Thymus (tissue), 11 donors: Measurements from ENCODE around the gene PARP3. TPM values are rescaled to one million over a fixed set of nuclear protein-coding genes. Genes with fewer than 3 reads are reported as not detected.

Experiments used
- DNase-seq, 9 donors: peaks; one replicate each; pipeline ENCODE4 v3.0.0-alpha.2; 2013; ENCODE audit warnings: low spot score in 9 of 9, low read depth in 6 of 9, missing footprints in 1 of 9
- H3K27ac ChIP-seq, 2 donors: one replicate each; pipeline ENCODE4 v1.5.1; 2013; ENCODE audit warnings: control low read depth in 1 of 2, low read depth in 1 of 2, low read length in 1 of 2, mild to moderate bottlenecking in 1 of 2, moderate library complexity in 1 of 2
- H3K27me3 ChIP-seq, 2 donors: one replicate each; pipeline ENCODE4 v1.5.1; 2013; ENCODE audit warnings: low read length in 1 of 2; ENCODE audit not compliant: control insufficient read depth in 2 of 2, insufficient read depth in 1 of 2
- H3K36me3 ChIP-seq, 2 donors: one replicate each; pipeline ENCODE4 v1.5.1; 2013; ENCODE audit warnings: low read length in 1 of 2, mild to moderate bottlenecking in 1 of 2, moderate library complexity in 1 of 2; ENCODE audit not compliant: control insufficient read depth in 2 of 2, insufficient read depth in 2 of 2
- H3K4me1 ChIP-seq, 2 donors: one replicate each; pipeline ENCODE4 v1.5.1; 2013; ENCODE audit warnings: low read length in 2 of 2; ENCODE audit not compliant: control insufficient read depth in 2 of 2, insufficient read depth in 2 of 2
- H3K4me3 ChIP-seq, 2 donors: one replicate each; pipeline ENCODE4 v1.5.1; 2013; ENCODE audit warnings: low read length in 2 of 2, control low read depth in 1 of 2, mild to moderate bottlenecking in 1 of 2
- H3K9me3 ChIP-seq, 2 donors: one replicate each; pipeline ENCODE4 v1.5.1; 2013; ENCODE audit warnings: low read length in 1 of 2, mild to moderate bottlenecking in 1 of 2; ENCODE audit not compliant: control insufficient read depth in 2 of 2, insufficient read depth in 1 of 2
- WGBS: extraction: QIAGEN DNeasy Blood & Tissue Kit; methylation state at CpG from one replicate; pipeline ENCODE4 v1.1.7; 2013; 5-methylcytosine and 5-hydroxymethylcytosine counted together
- polyA plus RNA-seq: library from polyadenylated mRNA; stranded (reverse); fragments of 200-250 nt; gene quantifications from one replicate; pipeline ENCODE4 v1.2.3, GENCODE V29; 2013
- total RNA-seq: library from RNA; stranded (reverse); fragments of 120-200 nt; gene quantifications from one replicate; pipeline ENCODE4 v1.2.4, GENCODE V29; 2013
- donor health status: healthy.

The PARP3 gene
- total and polyA plus RNA-seq, 2 donors = 8.0 to 11.2 TPM

DNA sequence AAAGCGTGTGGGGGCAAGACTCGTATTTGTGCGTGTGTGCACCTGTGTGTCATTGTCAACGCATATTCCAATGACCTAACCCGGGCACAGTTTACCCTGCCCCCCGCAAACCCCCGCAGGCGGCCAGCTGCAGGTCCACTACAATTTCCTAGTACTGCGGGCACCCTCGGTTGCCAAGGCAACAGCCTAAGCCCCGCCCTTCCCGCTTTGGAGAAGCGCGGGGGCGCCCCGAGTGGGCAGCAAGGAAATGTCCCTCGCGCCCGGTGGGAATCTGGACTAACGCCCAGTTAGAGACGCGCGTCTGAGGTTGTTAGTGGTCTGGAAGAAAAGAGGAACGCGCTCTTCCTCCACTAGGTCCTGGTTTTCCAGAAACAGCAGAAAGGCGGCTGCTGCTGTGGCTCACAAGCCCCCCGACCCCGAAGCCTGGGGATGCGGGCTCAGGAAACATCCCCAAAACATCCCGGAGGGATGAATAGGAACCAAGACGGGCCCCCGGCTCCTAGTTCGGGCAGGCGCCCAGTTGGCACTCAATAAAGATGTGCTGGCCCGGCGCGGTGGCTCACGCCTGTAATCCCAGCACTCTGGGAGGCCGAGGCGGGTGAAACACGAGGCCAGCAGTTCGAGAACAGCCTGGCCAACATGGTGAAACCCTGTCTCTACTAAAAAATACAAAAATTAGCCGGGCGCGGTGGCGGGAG, 33.8 kb downstream of the PARP3 start:
- DNase-seq = peak in 1 of 9 donors; percentile 53
- Histone ChIP-seq H3K36me3 (peaks cover 0 to 5% of the 10 kb centered on the region in 2 donors), H3K27ac (peak overlapping the region in 1 of 2 donors; percentile 37), H3K4me3 (peak overlapping the region; percentile 80 to 85), H3K9me3 (no peaks in the 10 kb centered on the region), H3K27me3 (no peaks in the 10 kb centered on the region), H3K4me1 (peaks cover 10 to 29% of the 10 kb centered on the region in 2 donors)
- WGBS = 53% methylated on average over 46 of the region's 46 CpGs

GRCh38 chr3:51977446-51978142, 35.4 kb downstream of the PARP3 start:
- WGBS = 90% methylated on average over 9 of the region's 9 CpGs
- Histone ChIP-seq H3K36me3 (peaks cover 0 to 5% of the 10 kb centered on the region in 2 donors), H3K9me3 (no peaks in the 10 kb centered on the region), H3K4me1 (peaks cover 11 to 32% of the 10 kb centered on the region in 2 donors), H3K27me3 (peaks cover 0 to 3% of the 10 kb centered on the region in 2 donors), H3K27ac (peak overlapping the region in 1 of 2 donors; percentile 8), H3K4me3 (no peak overlapping the region)
- DNase-seq = no peak

- WGBS = 97% methylated on average over 4 of the region's 4 CpGs
- DNase-seq = no peak
- Histone ChIP-seq H3K36me3 (peaks cover 0 to 5% of the 10 kb centered on the region in 2 donors), H3K27me3 (peaks cover 0 to 5% of the 10 kb centered on the region in 2 donors), H3K4me1 (peaks cover 13 to 37% of the 10 kb centered on the region in 2 donors), H3K4me3 (no peak overlapping the region), H3K27ac (no peak overlapping the region), H3K9me3 (no peaks in the 10 kb centered on the region)
Measured at GRCh38 chr3:51978143-51978502, 36.0 kb downstream of the PARP3 start.

- no peak overlapping the region for H3K27ac ChIP-seq
Measured at GRCh38 chr3:51980253-51980652, 38.1 kb downstream of the PARP3 start.

GRCh38 chr3:51982352-51982837, 40.2 kb downstream of the PARP3 start:
- Histone ChIP-seq H3K27ac (peak overlapping the region; percentile 9 to 91), H3K4me1 (peaks cover 9 to 25% of the 10 kb centered on the region in 2 donors), H3K36me3 (peaks cover 0 to 5% of the 10 kb centered on the region in 2 donors), H3K4me3 (peak overlapping the region; percentile 48 to 62), H3K9me3 (no peaks in the 10 kb centered on the region), H3K27me3 (peaks cover 0 to 8% of the 10 kb centered on the region in 2 donors)
- WGBS = 28% methylated on average over 4 of the region's 4 CpGs
- DNase-seq = no peak

More at GRCh38 chr3:51980253-51980652, 38.1 kb downstream of the PARP3 start:
- 96% methylated on average over 10 of the region's 10 CpGs for WGBS
- peaks cover 9 to 35% of the 10 kb centered on the region in 2 donors for H3K4me1 ChIP-seq
- H3K27me3 ChIP-seq = peaks cover 0 to 8% of the 10 kb centered on the region in 2 donors
- no peaks in the 10 kb centered on the region for H3K9me3 ChIP-seq
- H3K4me3 ChIP-seq = no peak overlapping the region
- DNase-seq = no peak
- peaks cover 0 to 5% of the 10 kb centered on the region in 2 donors for H3K36me3 ChIP-seq

GRCh38 chr3:51982838-51983577, 40.8 kb downstream of the PARP3 start, which contains the start of gene ACY1:
ACY1 (plus strand) TSS chr3:51983535; CDS start chr3:51984065, 530 bp downstream.
- DNase-seq = peak in 1 of 9 donors; percentile 62
- H3K4me1 ChIP-seq = peaks cover 9 to 25% of the 10 kb centered on the region in 2 donors
- WGBS = 1% methylated on average over 68 of the region's 68 CpGs

GRCh38 chr3:51983578-51984268, 41.6 kb downstream of the PARP3 start:
- H3K4me3 ChIP-seq = peak overlapping the region; percentile 48 to 62
- H3K36me3 ChIP-seq = peaks cover 0 to 5% of the 10 kb centered on the region in 2 donors
- no peak for DNase-seq
- 82% methylated on average over 22 of the region's 22 CpGs for WGBS
- peaks cover 9 to 26% of the 10 kb centered on the region in 2 donors for H3K4me1 ChIP-seq
- peak overlapping the region; percentile 67 to 91 for H3K27ac ChIP-seq
- H3K9me3 ChIP-seq = no peaks in the 10 kb centered on the region
- H3K27me3 ChIP-seq = peaks cover 0 to 8% of the 10 kb centered on the region in 2 donors

More at GRCh38 chr3:51982838-51983577, 40.8 kb downstream of the PARP3 start, which contains the start of gene ACY1:
- H3K4me3 ChIP-seq = peak within 1 kb of the TSS; percentile 48 to 62
- H3K27me3 ChIP-seq = peaks cover 0 to 8% of the 10 kb centered on the region in 2 donors
- H3K36me3 ChIP-seq = peaks cover 0 to 5% of the 10 kb centered on the region in 2 donors
- no peaks in the 10 kb centered on the region for H3K9me3 ChIP-seq
- H3K27ac ChIP-seq = peak within 1 kb of the TSS; percentile 67 to 91

GRCh38 chr3:51984269-51984647, 42.1 kb downstream of the PARP3 start:
- H3K4me1 ChIP-seq = peaks cover 9 to 30% of the 10 kb centered on the region in 2 donors
- no peak for DNase-seq
- H3K36me3 ChIP-seq = peaks cover 0 to 5% of the 10 kb centered on the region in 2 donors
- H3K9me3 ChIP-seq = no peaks in the 10 kb centered on the region
- H3K4me3 ChIP-seq = no peak overlapping the region
- H3K27ac ChIP-seq = no peak overlapping the region
- H3K27me3 ChIP-seq = peaks cover 0 to 8% of the 10 kb centered on the region in 2 donors
